T47D (cell line): Measurements from ENCODE around the gene TADA3.
A peak's percentile ranks its signal among the peaks of the same experiment; 100 is the strongest.

Experiments used
- DNase-seq, 2 experiments: peaks; one replicate each; pipeline versions ENCODE4 v3.0.0 to v3.0.0-alpha.2; 2011 to 2012; ENCODE audit warnings: low read depth in 1 of 2, low spot score in 1 of 2
- JUND ChIP-seq: IDR thresholded peaks from 2 replicates; pipeline ENCODE4 v1.6.1; 2012; ENCODE audit warnings: low read depth
- in situ Hi-C: cut with HindIII; loops from 2 replicates; pipeline ENCODE4 v1.10.0; 2016; ENCODE audit warnings: low sequenced_read_pairs, low pct_unique_long_range_greater_than_20kb

The TADA3 gene

GRCh38 chr3:9820946-9821345 is 28.7 kb upstream of the TADA3 start:
- no peak for TF ChIP-seq JUND
- in situ Hi-C loops, result no loop called here
- DNase-seq, result peak in 1 of 2 experiments; percentile 45

GRCh38 chr3:9820543-9820942 is 28.3 kb upstream of the TADA3 start:
- in situ Hi-C loops, result no loop called here
- no peak for DNase-seq
- TF ChIP-seq JUND, result no peak

DNA sequence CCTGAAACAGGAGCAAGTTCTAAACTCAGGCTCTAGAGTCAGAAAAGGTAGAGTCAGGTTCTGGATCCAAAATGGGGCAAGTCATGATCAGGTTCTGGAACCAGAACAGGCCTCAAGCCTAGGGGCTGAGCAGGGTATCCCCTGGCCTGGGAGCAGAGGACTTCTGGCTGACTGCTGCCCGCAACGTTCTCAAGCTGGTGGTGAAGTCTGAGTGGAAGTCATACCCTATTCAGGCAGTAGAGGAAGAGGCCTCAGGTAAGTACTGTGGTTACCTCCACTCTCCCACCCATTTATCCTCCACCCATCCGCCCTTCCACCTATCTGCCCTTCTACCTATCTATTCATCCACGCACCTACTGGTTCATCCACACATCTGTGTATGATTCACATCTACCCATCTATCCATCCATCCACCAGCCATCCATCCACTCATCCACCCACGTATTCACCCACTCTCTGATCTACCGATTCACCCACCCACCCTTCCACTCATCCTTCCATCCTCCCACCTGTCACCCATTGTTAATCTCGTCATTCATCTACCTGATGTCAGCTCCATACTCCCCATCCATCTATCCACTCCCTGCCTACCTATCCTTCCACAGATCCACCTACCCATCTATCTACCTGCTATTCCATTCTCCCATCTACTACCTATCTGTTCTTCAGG is 26.5 kb upstream of the TADA3 start:
- DNase-seq, result no peak
- in situ Hi-C loops, result no loop called here
- no peak for TF ChIP-seq JUND

DNA sequence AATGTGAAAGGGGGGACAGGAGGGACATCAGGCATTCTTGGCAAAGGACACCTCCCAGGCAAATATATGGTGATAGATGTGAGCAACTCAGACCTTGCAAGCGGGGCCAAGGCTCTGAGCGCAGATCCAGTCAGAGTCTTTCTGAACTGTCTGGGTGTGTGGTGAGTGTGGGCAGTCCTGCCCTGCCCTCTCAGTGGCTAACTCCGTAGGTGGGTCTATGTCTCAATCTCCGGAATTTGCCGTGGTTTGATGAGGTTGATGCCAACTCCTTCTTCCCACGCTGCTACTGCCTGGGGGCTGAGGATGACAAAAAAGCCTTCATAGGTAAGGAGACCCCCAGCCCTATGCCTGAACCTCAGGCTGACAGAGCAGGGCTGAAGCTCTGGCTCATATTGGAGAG is 25.2 kb upstream of the TADA3 start:
- in situ Hi-C loops, result no loop called here
- no peak for DNase-seq
- no peak for TF ChIP-seq JUND

DNA sequence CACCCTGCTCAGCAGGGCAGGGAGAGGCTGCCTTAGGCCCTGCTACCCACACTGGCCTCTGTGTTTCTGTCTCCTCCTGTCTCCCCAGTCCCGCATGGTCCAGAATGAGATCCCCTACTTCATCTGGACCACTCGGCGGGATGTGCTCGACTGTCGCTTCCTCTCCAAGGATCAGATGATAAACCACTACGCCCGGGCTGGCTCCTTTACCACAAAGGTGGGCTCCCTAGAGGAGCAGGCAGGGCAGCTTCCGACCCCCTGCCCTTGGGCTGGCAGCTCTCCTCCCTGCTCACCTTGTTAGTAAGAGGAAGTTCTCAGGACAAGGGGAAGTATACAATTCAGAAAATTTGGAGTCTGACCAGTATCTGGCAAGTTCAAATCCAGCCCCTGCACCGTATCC is 23.7 kb upstream of the TADA3 start:
- DNase-seq, result no peak
- in situ Hi-C loops, result no loop called here
- no peak for TF ChIP-seq JUND

GRCh38 chr3:9812870-9813483 is 20.7 kb upstream of the TADA3 start:
- no peak for DNase-seq
- TF ChIP-seq JUND, result no peak
- in situ Hi-C loops, result no loop called here

- no peak for DNase-seq
- in situ Hi-C loops, result no loop called here
- no peak for TF ChIP-seq JUND
These were observed 18.6 kb upstream of the TADA3 start for GRCh38 chr3:9810846-9811245.

DNA sequence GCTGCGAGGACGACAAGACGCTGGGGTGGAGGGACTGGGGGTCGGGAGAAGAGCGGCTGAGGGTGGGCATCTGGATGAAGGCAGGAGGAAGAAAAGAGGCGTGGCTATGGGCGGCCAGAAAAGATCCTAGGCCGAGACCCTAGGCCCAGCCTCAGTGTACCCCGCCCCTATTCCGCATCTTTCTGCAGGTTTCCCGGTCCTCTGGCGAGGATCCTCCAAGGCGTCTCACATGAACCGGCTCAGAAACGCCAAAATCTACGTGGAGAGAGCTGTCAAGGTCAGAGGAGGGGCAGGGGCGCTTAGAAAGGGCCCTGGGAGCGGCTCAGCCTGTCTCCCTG is 18.1 kb upstream of the TADA3 start:
- in situ Hi-C loops, result no loop called here
- no peak for DNase-seq
- no peak for TF ChIP-seq JUND

DNA sequence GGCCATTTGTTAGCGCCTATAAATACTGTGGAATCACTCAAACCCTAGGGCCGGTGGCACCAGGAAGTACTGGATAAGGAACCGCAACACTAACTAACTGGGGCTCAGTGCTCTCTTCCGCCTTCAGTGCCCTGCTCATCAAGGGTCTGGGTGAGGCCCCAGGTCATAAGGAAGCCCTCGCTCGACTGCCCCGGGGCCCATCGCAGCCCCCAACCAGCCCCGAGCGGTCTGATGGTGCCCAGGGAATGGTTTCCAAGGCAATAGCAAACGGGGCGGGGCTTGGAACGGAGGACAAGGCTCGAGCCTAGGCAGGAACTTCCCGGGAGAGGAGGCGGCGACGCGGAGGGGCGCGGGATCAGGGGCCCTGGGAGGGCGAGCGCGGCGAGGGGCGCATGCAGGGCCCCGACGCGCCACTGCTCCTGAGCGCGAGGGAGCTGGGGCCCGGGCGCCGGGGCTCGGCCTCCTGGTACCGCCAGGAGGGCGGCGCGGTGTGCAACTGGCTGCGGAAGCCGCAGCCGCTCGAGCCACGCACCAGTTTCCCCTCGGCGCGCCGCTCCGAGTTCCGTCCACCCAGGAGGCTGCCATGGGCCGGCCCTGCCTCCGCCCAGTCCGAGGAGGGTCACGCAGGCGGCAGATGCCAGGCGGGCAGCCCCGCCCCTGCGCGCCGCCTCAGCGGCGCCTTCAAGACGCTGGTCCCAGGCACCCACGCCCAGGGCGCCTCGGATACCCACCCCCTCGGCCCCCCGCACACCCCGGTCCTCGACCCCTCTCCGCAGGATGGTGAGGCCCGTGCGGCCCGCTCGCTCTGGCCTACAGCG is 17.6 kb upstream of the TADA3 start, which contains the start of gene TTLL3:
Gene TTLL3 (plus strand): TSS at position 648 of the 818 bp plus-strand sequence. CDS start 400 bp downstream, outside the sequence.
- in situ Hi-C loops, result no loop called here
- no peak for TF ChIP-seq JUND
- peak; percentile 68 to 73 for DNase-seq

- in situ Hi-C loops, result no loop called here
- DNase-seq, result peak in 1 of 2 experiments; percentile 18
These were observed 17.0 kb upstream of the TADA3 start for GRCh38 chr3:9809239-9809614.

DNA sequence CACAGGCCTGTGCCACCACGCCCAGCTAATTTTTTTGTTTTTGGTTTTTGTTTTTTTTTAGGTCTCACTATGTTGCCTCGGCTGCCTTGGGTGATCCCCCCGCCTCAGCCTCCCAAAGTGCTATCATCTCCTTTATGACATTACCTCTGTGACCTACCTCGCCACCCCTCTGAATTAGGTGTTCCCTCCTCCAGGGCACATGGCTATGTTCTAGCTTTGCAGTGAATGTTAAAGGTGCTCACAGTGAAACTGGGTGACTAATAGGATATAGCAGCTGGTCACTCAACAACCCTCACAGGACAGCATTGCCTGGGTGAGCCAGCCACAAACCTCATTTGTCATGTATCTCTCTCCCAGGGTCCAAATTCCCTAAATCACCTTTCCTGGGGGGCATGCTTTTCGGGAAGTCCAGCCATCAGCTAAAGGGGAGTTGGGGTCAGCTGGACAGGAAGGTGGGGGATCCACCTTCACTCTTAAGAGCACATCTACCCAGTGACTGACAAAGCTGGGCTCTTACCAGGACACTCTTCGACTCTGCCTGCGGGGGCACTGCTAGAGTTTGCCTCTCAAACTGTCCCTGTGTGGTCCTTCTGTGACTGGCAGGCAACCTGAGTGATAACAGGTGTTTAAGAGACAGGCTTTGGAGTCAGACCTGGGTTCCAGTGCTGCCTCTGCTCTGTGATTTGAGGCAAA is 16.2 kb upstream of the TADA3 start:
- in situ Hi-C loops, result no loop called here
- TF ChIP-seq JUND, result no peak
- DNase-seq, result peak in 1 of 2 experiments; percentile 58

More at GRCh38 chr3:9809239-9809614, 17.0 kb upstream of the TADA3 start:
- no peak for TF ChIP-seq JUND

- no peak for DNase-seq
- in situ Hi-C loops, result no loop called here
- TF ChIP-seq JUND, result no peak
These were observed 15.7 kb upstream of the TADA3 start for GRCh38 chr3:9807981-9808344.
